Measurements from ENCODE around the gene HOXB7.

DNA sequence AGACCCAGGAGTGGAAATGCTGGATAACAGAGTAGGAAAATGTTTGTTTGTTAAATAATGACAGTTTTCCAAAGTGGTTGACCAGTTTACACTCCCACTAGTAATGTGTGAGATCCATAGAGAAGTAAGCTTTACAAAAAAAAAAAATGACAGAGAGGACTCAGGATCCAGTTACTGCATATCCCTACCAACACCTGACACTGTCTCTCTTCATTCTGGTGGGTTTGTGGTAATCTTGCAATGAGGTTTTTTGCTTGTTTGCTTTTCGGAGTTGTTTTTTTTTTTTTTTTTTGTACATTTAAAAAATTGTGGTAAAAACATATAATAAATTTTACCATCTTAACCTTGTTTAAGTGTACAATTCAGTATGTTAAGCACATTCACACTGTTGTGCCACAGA, 38.9 kb upstream of the HOXB7 start:
- TF ChIP-seq, protein P1, sequence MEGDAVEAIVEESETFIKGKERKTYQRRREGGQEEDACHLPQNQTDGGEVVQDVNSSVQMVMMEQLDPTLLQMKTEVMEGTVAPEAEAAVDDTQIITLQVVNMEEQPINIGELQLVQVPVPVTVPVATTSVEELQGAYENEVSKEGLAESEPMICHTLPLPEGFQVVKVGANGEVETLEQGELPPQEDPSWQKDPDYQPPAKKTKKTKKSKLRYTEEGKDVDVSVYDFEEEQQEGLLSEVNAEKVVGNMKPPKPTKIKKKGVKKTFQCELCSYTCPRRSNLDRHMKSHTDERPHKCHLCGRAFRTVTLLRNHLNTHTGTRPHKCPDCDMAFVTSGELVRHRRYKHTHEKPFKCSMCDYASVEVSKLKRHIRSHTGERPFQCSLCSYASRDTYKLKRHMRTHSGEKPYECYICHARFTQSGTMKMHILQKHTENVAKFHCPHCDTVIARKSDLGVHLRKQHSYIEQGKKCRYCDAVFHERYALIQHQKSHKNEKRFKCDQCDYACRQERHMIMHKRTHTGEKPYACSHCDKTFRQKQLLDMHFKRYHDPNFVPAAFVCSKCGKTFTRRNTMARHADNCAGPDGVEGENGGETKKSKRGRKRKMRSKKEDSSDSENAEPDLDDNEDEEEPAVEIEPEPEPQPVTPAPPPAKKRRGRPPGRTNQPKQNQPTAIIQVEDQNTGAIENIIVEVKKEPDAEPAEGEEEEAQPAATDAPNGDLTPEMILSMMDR (IDR thresholded peaks at IDR 0.05) = no peak
- no peak for TF ChIP-seq EP300 (IDR thresholded peaks at IDR 0.05)
- no peak for TF ChIP-seq POLR2AphosphoS5 (IDR thresholded peaks at IDR 0.05)
- no peak for TF ChIP-seq POLR2A (IDR thresholded peaks at IDR 0.05)

Data from sigmoid colon (tissue), 4 donors.